IMR-90 (cell line): ENCODE measurements around the gene CTCF. TPM values are rescaled to one million over a fixed set of nuclear protein-coding genes. Genes with fewer than 3 reads are reported as not detected.
A peak's percentile ranks its signal among the peaks of the same experiment; 100 is the strongest.

Experiments used
- ATAC-seq: fragments of 200-7000 bp; cut with Tn5 transposase; 2 replicates; pipeline ENCODE4 v1.9.1; 2020; ENCODE audit warnings: low read depth, mild to moderate bottlenecking, moderate library complexity
- BruUV-seq: library from RNA; stranded (reverse); fragments of 400-500 nt; replicated peaks from 2 replicates; lab custom pipeline; 2021; lab: Mats Ljungman, UMichigan
- CTCF ChIA-PET: fragments of 300-600 bp; formaldehyde crosslinking; extraction: SDS; loops from one replicate; lab custom pipeline; 2021; ENCODE audit warnings: antibody characterized with exemption; lab: Yijun Ruan, JAX
- POLR2A ChIA-PET: fragments of 300-600 bp; sonication (Branson Sonifier 250); formaldehyde crosslinking; loops from one replicate; lab custom pipeline; 2022; ENCODE audit warnings: antibody characterized with exemption; ENCODE audit not compliant: unreplicated experiment; lab: Charles Lee
- DNase-seq: peaks from one replicate; pipeline ENCODE4 v3.0.0; 2013
- H2AFZ ChIP-seq: replicated peaks from 2 replicates; pipeline ENCODE3; 2013; ENCODE audit warnings: low read length, mild to moderate bottlenecking; ENCODE audit not compliant: poor library complexity
- H2AK5ac ChIP-seq: 2 replicates; pipeline ENCODE4 v1.6.1; 2013; ENCODE audit warnings: low read depth, low read length, inconsistent platforms
- H2AK9ac ChIP-seq: replicated peaks from 2 replicates; pipeline ENCODE3; 2013; ENCODE audit warnings: mild to moderate bottlenecking, low read depth, low read length, moderate library complexity; ENCODE audit not compliant: poor library complexity
- H2BK120ac ChIP-seq: 2 replicates; pipeline ENCODE4 v1.6.1; 2013; ENCODE audit warnings: low read depth, low read length, inconsistent platforms
- H2BK15ac ChIP-seq: 3 replicates; pipeline ENCODE4 v1.6.1; 2013; ENCODE audit warnings: low read depth, low read length, inconsistent platforms
- H2BK20ac ChIP-seq: 2 replicates; pipeline ENCODE4 v1.6.1; 2013; ENCODE audit warnings: low read depth, mild to moderate bottlenecking, inconsistent platforms, low read length, moderate library complexity
- H2BK5ac ChIP-seq: 2 replicates; pipeline ENCODE4 v1.6.1; 2013; ENCODE audit warnings: mild to moderate bottlenecking, low read depth, low read length, inconsistent platforms; ENCODE audit not compliant: poor library complexity, severe bottlenecking
- H3K14ac ChIP-seq: replicated peaks from 2 replicates; pipeline ENCODE4 v1.6.1; 2013; ENCODE audit warnings: low read depth, low read length, inconsistent platforms
- H3K18ac ChIP-seq: 2 replicates; pipeline ENCODE4 v1.6.1; 2013; ENCODE audit warnings: low read depth, low read length, control low read depth
- H3K23ac ChIP-seq: 2 replicates; pipeline ENCODE4 v1.6.1; 2013; ENCODE audit warnings: low read depth, low read length, inconsistent platforms
- H3K27ac ChIP-seq: 2 replicates; pipeline ENCODE4 v1.5.1; 2013; ENCODE audit warnings: mild to moderate bottlenecking, control low read depth, low read length; ENCODE audit not compliant: insufficient read depth
- H3K27me3 ChIP-seq: 2 replicates; pipeline ENCODE4 v1.6.1; 2013; ENCODE audit warnings: low read length; ENCODE audit not compliant: control insufficient read depth, insufficient read depth
- H3K36me3 ChIP-seq: 2 replicates; pipeline ENCODE4 v1.6.1; 2013; ENCODE audit warnings: low read length, mixed read lengths; ENCODE audit not compliant: control insufficient read depth, insufficient read depth
- H3K4ac ChIP-seq: 2 replicates; pipeline ENCODE4 v1.6.1; 2013; ENCODE audit warnings: low read depth, low read length, inconsistent platforms
- H3K4me1 ChIP-seq: 2 replicates; pipeline ENCODE4 v1.6.1; 2013; ENCODE audit warnings: low read length, mixed read lengths; ENCODE audit not compliant: control insufficient read depth, insufficient read depth
- H3K4me2 ChIP-seq: 2 replicates; pipeline ENCODE4 v1.6.1; 2013; ENCODE audit warnings: low read depth, mild to moderate bottlenecking, control low read depth, low read length, moderate library complexity
- H3K4me3 ChIP-seq: 2 replicates; pipeline ENCODE4 v1.5.1; 2013; ENCODE audit warnings: low read depth, mild to moderate bottlenecking, control low read depth, low read length, moderate library complexity; ENCODE audit not compliant: insufficient read depth
- H3K56ac ChIP-seq: 2 replicates; pipeline ENCODE4 v1.6.1; 2013; ENCODE audit warnings: low read length, inconsistent platforms; ENCODE audit not compliant: insufficient read depth; ENCODE audit errors: extremely low read depth
- H3K79me1 ChIP-seq, 2 experiments: 2 replicates each; pipeline ENCODE4 v1.6.1; 2013; ENCODE audit warnings: low read length in 2 of 2, inconsistent platforms in 1 of 2, low read depth in 1 of 2
- H3K9ac ChIP-seq: 2 replicates; pipeline ENCODE4 v1.6.1; 2013; ENCODE audit warnings: low read depth, low read length, control low read depth
- H3K9me1 ChIP-seq: 2 replicates; pipeline ENCODE4 v1.6.1; 2013; ENCODE audit warnings: low read length, inconsistent platforms; ENCODE audit not compliant: insufficient read depth
- H3K9me3 ChIP-seq: 2 replicates; pipeline ENCODE4 v1.6.1; 2013; ENCODE audit warnings: low read length; ENCODE audit not compliant: control insufficient read depth, insufficient read depth
- H4K20me1 ChIP-seq: 2 replicates; pipeline ENCODE4 v1.6.1; 2013; ENCODE audit warnings: low read length, inconsistent platforms; ENCODE audit not compliant: insufficient read depth
- H4K5ac ChIP-seq: 2 replicates; pipeline ENCODE4 v1.6.1; 2013; ENCODE audit warnings: mild to moderate bottlenecking, low read depth, low read length, control low read depth
- H4K8ac ChIP-seq, 2 experiments: 2 replicates each; pipeline ENCODE4 v1.6.1; 2013; ENCODE audit warnings: low read depth in 2 of 2, low read length in 2 of 2, control low read depth in 1 of 2, inconsistent platforms in 1 of 2
- H4K91ac ChIP-seq: 2 replicates; pipeline ENCODE4 v1.6.1; 2013; ENCODE audit warnings: low read depth, low read length, inconsistent platforms; ENCODE audit not compliant: insufficient read depth
- BHLHE40 ChIP-seq: fragments of 150-350 bp; IDR thresholded peaks from 2 replicates; pipeline ENCODE4 v1.6.1; 2016; ENCODE audit warnings: mild to moderate bottlenecking, low read depth, low read length
- CEBPB ChIP-seq: IDR thresholded peaks from 2 replicates; pipeline ENCODE4 v1.6.1; 2012; ENCODE audit warnings: low read depth, low read length, improper control_type of control experiment
- MXI1 ChIP-seq: IDR thresholded peaks from 2 replicates; pipeline ENCODE4 v1.6.1; 2012; ENCODE audit warnings: low read depth, mild to moderate bottlenecking, low read length, moderate library complexity, borderline replicate concordance
- POLR2A ChIP-seq: IDR thresholded peaks from 2 replicates; pipeline ENCODE4 v1.6.1; 2012; ENCODE audit warnings: mild to moderate bottlenecking, low read depth, low read length
- RAD21 ChIP-seq: IDR thresholded peaks from 2 replicates; pipeline ENCODE4 v1.6.1; 2012; ENCODE audit warnings: low read length, improper control_type of control experiment
- RCOR1 ChIP-seq: IDR thresholded peaks from 2 replicates; pipeline ENCODE4 v1.6.1; 2012; ENCODE audit warnings: mild to moderate bottlenecking, low read length, improper control_type of control experiment; ENCODE audit not compliant: insufficient replicate concordance
- RFX5 ChIP-seq: IDR thresholded peaks from 2 replicates; pipeline ENCODE4 v1.8.0; 2012; ENCODE audit warnings: low read depth, mild to moderate bottlenecking, low read length, moderate library complexity
- SMC3 ChIP-seq: fragments of 150-350 bp; IDR thresholded peaks from 2 replicates; pipeline ENCODE4 v1.6.1; 2016; ENCODE audit warnings: low read depth, mild to moderate bottlenecking, antibody characterized with exemption, low read length, moderate library complexity
- WGBS, 2 experiments: methylation state at CpG; one replicate each; pipeline versions ENCODE4 v1.1.5 to v1.1.7; 2013; ENCODE audit warnings: missing lambda C conversion rate in 2 of 2; ENCODE audit not compliant: insufficient read length in 1 of 2; ENCODE audit errors: extremely low coverage in 2 of 2; 5-methylcytosine and 5-hydroxymethylcytosine counted together
- dilution Hi-C: fragments of 300-500 bp; cut with HindIII; formaldehyde crosslinking; loops from one replicate; pipeline ENCODE4 v1.14.3; 2018; ENCODE audit warnings: low sequenced_read_pairs; ENCODE audit not compliant: unreplicated experiment
- in situ Hi-C: fragments of 300-500 bp; cut with MboI; formaldehyde crosslinking; loops from 3 replicates; pipeline ENCODE4 v1.14.3; 2019; ENCODE audit warnings: low sequenced_read_pairs, inconsistent platforms, mixed read lengths
- intact Hi-C: fragments of 100-400 bp; cut with micrococcal nuclease; formaldehyde crosslinking; loops from 2 replicates; pipeline ENCODE4 v1.10.0; 2022
- polyA plus RNA-seq, 3 experiments: library from polyadenylated mRNA; depleted of rRNA; stranded (reverse); fragments of >200 nt; gene quantifications; 2 replicates each; pipeline ENCODE4 v1.2.3, GENCODE V29; 2012; ENCODE audit warnings: low replicate concordance in 1 of 3
- total RNA-seq: library from RNA; depleted of rRNA; stranded (reverse); fragments of >200 nt; gene quantifications from 2 replicates; pipeline ENCODE4 v1.2.3, GENCODE V29; 2012
- TF ChIP-seq, protein P1 (sequence below): conservative IDR thresholded peaks from 2 replicates; pipeline ENCODE4 v1.5.1; 2012; ENCODE audit warnings: mild to moderate bottlenecking, low read depth, low read length, improper control_type of control experiment
- TF ChIP-seq, protein P2 (sequence below): fragments of 150-350 bp; IDR thresholded peaks from 2 replicates; pipeline ENCODE4 v1.6.1; 2017; ENCODE audit warnings: mild to moderate bottlenecking, antibody characterized with exemption, low read length, low read depth

CTCF gene
- total and polyA plus RNA-seq, 2 of the 4 experiments (the other 2 are of a cell fraction): 16.1 to 22.8 TPM

DNA sequence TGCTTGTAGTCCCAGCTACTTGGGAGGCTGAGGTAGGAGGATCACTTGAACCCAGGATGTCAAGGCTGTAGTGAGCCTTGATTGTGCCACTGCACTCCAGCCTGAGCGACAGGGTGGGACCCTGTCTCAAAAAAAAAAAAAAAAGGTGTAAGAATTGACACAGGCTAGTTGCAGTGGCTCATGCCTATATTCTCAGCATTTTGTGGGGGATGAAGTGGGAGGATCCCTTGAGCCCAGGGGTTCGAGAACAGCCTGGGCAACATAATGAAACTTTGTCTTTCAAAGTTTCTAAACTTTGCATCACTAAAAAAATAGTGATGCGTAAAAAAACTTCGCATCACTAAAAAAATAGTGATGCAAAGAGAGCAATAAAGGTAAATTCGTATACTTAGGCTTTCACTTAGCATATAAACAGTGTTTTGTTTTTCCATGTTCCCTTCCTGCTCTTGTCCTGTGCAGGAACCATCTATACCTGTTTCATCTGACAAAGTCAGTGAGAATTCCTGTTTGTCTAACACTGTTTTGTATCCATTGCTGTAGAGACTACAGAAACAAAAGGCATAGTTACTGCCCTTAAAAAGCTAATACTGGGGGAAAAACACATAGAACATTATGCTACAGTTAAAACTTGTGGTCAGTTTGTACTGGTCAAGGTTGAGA lies 32.1 kb downstream of the CTCF start:
- peaks cover 8% of the 10 kb centered on the region for H3K4me1 ChIP-seq
- no peak overlapping the region for H4K8ac ChIP-seq
- peaks cover 31 to 68% of the 10 kb centered on the region in 2 experiments for H3K79me1 ChIP-seq
- no peak for TF ChIP-seq POLR2A
- TF ChIP-seq CEBPB: no peak
- TF ChIP-seq, protein P1, sequence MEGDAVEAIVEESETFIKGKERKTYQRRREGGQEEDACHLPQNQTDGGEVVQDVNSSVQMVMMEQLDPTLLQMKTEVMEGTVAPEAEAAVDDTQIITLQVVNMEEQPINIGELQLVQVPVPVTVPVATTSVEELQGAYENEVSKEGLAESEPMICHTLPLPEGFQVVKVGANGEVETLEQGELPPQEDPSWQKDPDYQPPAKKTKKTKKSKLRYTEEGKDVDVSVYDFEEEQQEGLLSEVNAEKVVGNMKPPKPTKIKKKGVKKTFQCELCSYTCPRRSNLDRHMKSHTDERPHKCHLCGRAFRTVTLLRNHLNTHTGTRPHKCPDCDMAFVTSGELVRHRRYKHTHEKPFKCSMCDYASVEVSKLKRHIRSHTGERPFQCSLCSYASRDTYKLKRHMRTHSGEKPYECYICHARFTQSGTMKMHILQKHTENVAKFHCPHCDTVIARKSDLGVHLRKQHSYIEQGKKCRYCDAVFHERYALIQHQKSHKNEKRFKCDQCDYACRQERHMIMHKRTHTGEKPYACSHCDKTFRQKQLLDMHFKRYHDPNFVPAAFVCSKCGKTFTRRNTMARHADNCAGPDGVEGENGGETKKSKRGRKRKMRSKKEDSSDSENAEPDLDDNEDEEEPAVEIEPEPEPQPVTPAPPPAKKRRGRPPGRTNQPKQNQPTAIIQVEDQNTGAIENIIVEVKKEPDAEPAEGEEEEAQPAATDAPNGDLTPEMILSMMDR: no peak
- TF ChIP-seq, protein P2, sequence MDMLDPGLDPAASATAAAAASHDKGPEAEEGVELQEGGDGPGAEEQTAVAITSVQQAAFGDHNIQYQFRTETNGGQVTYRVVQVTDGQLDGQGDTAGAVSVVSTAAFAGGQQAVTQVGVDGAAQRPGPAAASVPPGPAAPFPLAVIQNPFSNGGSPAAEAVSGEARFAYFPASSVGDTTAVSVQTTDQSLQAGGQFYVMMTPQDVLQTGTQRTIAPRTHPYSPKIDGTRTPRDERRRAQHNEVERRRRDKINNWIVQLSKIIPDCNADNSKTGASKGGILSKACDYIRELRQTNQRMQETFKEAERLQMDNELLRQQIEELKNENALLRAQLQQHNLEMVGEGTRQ: no peak
- no peak for TF ChIP-seq RCOR1
- no peak for TF ChIP-seq MXI1
- no peak for TF ChIP-seq BHLHE40
- TF ChIP-seq RAD21: no peak
- no peak for TF ChIP-seq SMC3
- no peak for TF ChIP-seq RFX5
- WGBS, 2 experiments: 80% methylated on average over 2 of the region's 5 CpGs; no CpG with 5 or more reads in 1 of the 2 experiments
- no peak overlapping the region for H3K4me2 ChIP-seq
- ATAC-seq (no peak; the same call in 1 of the 2 replicates), DNase-seq (no peak)
- H2BK15ac ChIP-seq: no peak overlapping the region
- no peak overlapping the region for H3K4ac ChIP-seq
- H3K27me3 ChIP-seq: no peaks in the 10 kb centered on the region
- CTCF ChIA-PET: interaction anchor here (0.6 kb wide), 1 partner anchor 11 kb away, joined by 3 read pairs; no protein-coding TSS in a partner anchor
- H4K5ac ChIP-seq: no peak overlapping the region
- H3K27ac ChIP-seq: no peak overlapping the region
- intact Hi-C loops: no loop called here
- BruUV-seq: no TSS peak
- H3K18ac ChIP-seq: no peak overlapping the region
- peaks cover 17% of the 10 kb centered on the region for H3K9me1 ChIP-seq
- no peak overlapping the region for H2BK120ac ChIP-seq
- no peak overlapping the region for H2AK9ac ChIP-seq
- no peak overlapping the region for H3K4me3 ChIP-seq
- H2AK5ac ChIP-seq: peak overlapping the region; percentile 19; the same call in 1 of the 2 replicates
- peak overlapping the region; percentile 43; the same call in 1 of the 2 replicates for H3K14ac ChIP-seq
- no peak overlapping the region for H3K9ac ChIP-seq
- H3K23ac ChIP-seq: 0 out of 2 replicates have a peak overlapping the region, but pooled peaks have one; percentile 49
- H2BK20ac ChIP-seq: no peak overlapping the region
- H2AFZ ChIP-seq: no peak overlapping the region
- H4K91ac ChIP-seq: no peak overlapping the region
- H3K9me3 ChIP-seq: no peaks in the 10 kb centered on the region
- POLR2A ChIA-PET: no interaction called here
- no peak overlapping the region for H2BK5ac ChIP-seq
- H3K36me3 ChIP-seq: 0 out of 2 replicates have a peak, but pooled peaks cover 1% of the 10 kb centered on the region
- dilution Hi-C loops: no loop called here
- in situ Hi-C loops: no loop called here
- peaks cover 22% of the 10 kb centered on the region for H4K20me1 ChIP-seq
- no peak overlapping the region for H3K56ac ChIP-seq
